ENCODE data around the gene GPATCH3. TPM values are rescaled to one million over a fixed set of nuclear protein-coding genes. Genes with fewer than 3 reads are reported as not detected.

GPATCH3 gene
- total and polyA plus RNA-seq, 2 of the 4 experiments (the other 2 are of a cell fraction): 5.2 to 8.0 TPM

GRCh38 chr1:26941311-26941710, 41.0 kb upstream of the GPATCH3 start:
- no peak overlapping the region for H2AK9ac ChIP-seq (replicated peaks; ENCODE audit: low read depth, low read length, poor library complexity)
- peaks cover 7% of the 10 kb centered on the region; the same call in 1 of the 2 replicates for H3K4me1 ChIP-seq (ENCODE audit: control insufficient read depth, insufficient read depth, low read length)
- no peak overlapping the region for H2BK15ac ChIP-seq (ENCODE audit: low read depth, low read length)
- no peak overlapping the region for H3K27ac ChIP-seq (ENCODE audit: insufficient read depth, low read length)
- H3K9ac ChIP-seq (ENCODE audit: low read depth, low read length): no peak overlapping the region
- H3K4me3 ChIP-seq (ENCODE audit: insufficient read depth, low read depth, low read length): no peak overlapping the region
- no peak for TF ChIP-seq MXI1 (IDR thresholded peaks at IDR 0.05; ENCODE audit: borderline replicate concordance, low read depth, low read length)
- TF ChIP-seq RCOR1 (IDR thresholded peaks at IDR 0.05; ENCODE audit: insufficient replicate concordance, low read length): no peak
- no peak for TF ChIP-seq SMC3 (IDR thresholded peaks at IDR 0.05; ENCODE audit: low read depth, low read length)
- no peak for TF ChIP-seq NFE2L2 (IDR thresholded peaks at IDR 0.05; ENCODE audit: low read depth, low read length)
- no peak for TF ChIP-seq CEBPB (IDR thresholded peaks at IDR 0.05; ENCODE audit: low read depth, low read length)
- no peak for TF ChIP-seq RFX5 (IDR thresholded peaks at IDR 0.05; ENCODE audit: low read depth, low read length)
- no peak overlapping the region for H2AK5ac ChIP-seq (ENCODE audit: low read depth, low read length)
- ChIA-PET CTCF (no interaction called here), POLR2A (ENCODE audit: unreplicated experiment) (no interaction called here)
- intact Hi-C loops (cut with micrococcal nuclease): no loop called here
- peaks cover 20% of the 10 kb centered on the region for H3K9me1 ChIP-seq (ENCODE audit: insufficient read depth, low read length)
- no peak overlapping the region for H3K23ac ChIP-seq (ENCODE audit: low read depth, low read length)
- H3K27me3 ChIP-seq (ENCODE audit: control insufficient read depth, insufficient read depth, low read length): no peaks in the 10 kb centered on the region
- no peak overlapping the region for H2AFZ ChIP-seq (replicated peaks; ENCODE audit: low read length, poor library complexity)
- WGBS, 2 experiments (ENCODE audit: extremely low coverage in 2 of 2, insufficient read length in 1 of 2): no CpG with 5 or more reads among the region's 10 CpGs
- H2BK5ac ChIP-seq (ENCODE audit: low read depth, low read length, poor library complexity, severe bottlenecking): no peak overlapping the region
- dilution Hi-C loops (cut with HindIII; ENCODE audit: low sequenced_read_pairs, unreplicated experiment): no loop called here
- BruUV-seq (replicated peaks): no TSS peak
- no peak overlapping the region for H3K14ac ChIP-seq (replicated peaks; ENCODE audit: low read depth, low read length)
- H4K20me1 ChIP-seq (ENCODE audit: insufficient read depth, low read length): no peaks in the 10 kb centered on the region
- H2BK120ac ChIP-seq (ENCODE audit: low read depth, low read length): no peak overlapping the region
- peaks cover 20 to 50% of the 10 kb centered on the region in 2 experiments for H3K79me1 ChIP-seq (ENCODE audit: low read depth in 1 of 2, low read length in 2 of 2)
- no peak overlapping the region for H4K91ac ChIP-seq (ENCODE audit: insufficient read depth, low read depth, low read length)
- H2BK20ac ChIP-seq (ENCODE audit: low read depth, low read length): no peak overlapping the region
- H4K5ac ChIP-seq (ENCODE audit: low read depth, low read length): no peak overlapping the region
- H3K4me2 ChIP-seq (ENCODE audit: low read depth, low read length): no peak overlapping the region
- ATAC-seq (ENCODE audit: low read depth): no peak
- no peak for DNase-seq
- H3K36me3 ChIP-seq (ENCODE audit: control insufficient read depth, insufficient read depth, low read length): peaks cover 48% of the 10 kb centered on the region
- no peak overlapping the region for H3K56ac ChIP-seq (ENCODE audit: extremely low read depth, insufficient read depth, low read length)
- H3K18ac ChIP-seq (ENCODE audit: low read depth, low read length): no peak overlapping the region
- no peak overlapping the region for H4K8ac ChIP-seq (ENCODE audit: low read depth in 2 of 2, low read length in 2 of 2)
- no peaks in the 10 kb centered on the region for H3K9me3 ChIP-seq (ENCODE audit: control insufficient read depth, insufficient read depth, low read length)
- H3K4ac ChIP-seq (ENCODE audit: low read depth, low read length): no peak overlapping the region
- in situ Hi-C loops (cut with MboI; ENCODE audit: low sequenced_read_pairs): no loop called here

Data from IMR-90 (cell line).